HepG2 (cell line): ENCODE data around the gene CLDN7. TPM values are rescaled to one million over a fixed set of nuclear protein-coding genes. Genes with fewer than 3 reads are reported as not detected.

Source experiments
- CEBPG ChIP-seq: IDR thresholded peaks from 2 replicates; pipeline ENCODE4 v1.6.1; 2016
- HOXA9 ChIP-seq: sonication (generic); formaldehyde crosslinking; IDR thresholded peaks from 2 replicates; pipeline ENCODE4 v1.8.1; 2022; ENCODE audit warnings: missing genetic modification reagents, mild to moderate bottlenecking, moderate library complexity, borderline replicate concordance
- NFATC3 ChIP-seq: sonication (generic); formaldehyde crosslinking; IDR thresholded peaks from 2 replicates; pipeline ENCODE4 v1.5.1; 2020; ENCODE audit warnings: mild to moderate bottlenecking, missing genetic modification reagents
- PHF21A ChIP-seq: sonication (generic); formaldehyde crosslinking; IDR thresholded peaks from 2 replicates; pipeline ENCODE4 v1.5.0; 2020; ENCODE audit warnings: mild to moderate bottlenecking, missing genetic modification reagents
- POGZ ChIP-seq: sonication (generic); formaldehyde crosslinking; IDR thresholded peaks from 2 replicates; pipeline ENCODE4 v1.4.0; 2020; ENCODE audit warnings: mild to moderate bottlenecking, missing genetic modification reagents
- RFX1 ChIP-seq: fragments of 450-650 bp; IDR thresholded peaks from 2 replicates; pipeline ENCODE4 v1.6.1; 2017
- SUZ12 ChIP-seq: fragments of 150-350 bp; IDR thresholded peaks from 2 replicates; pipeline ENCODE4 v1.6.1; 2014; ENCODE audit warnings: low read depth, low read length
- ZFP36L2 ChIP-seq: sonication (generic); formaldehyde crosslinking; IDR thresholded peaks from 2 replicates; pipeline ENCODE4 v1.4.0; 2020; ENCODE audit warnings: missing genetic modification reagents
- ZKSCAN5 ChIP-seq: sonication (generic); formaldehyde crosslinking; IDR thresholded peaks from 2 replicates; pipeline ENCODE4 v1.5.1; 2020; ENCODE audit warnings: mild to moderate bottlenecking, missing genetic modification reagents
- ZKSCAN8 ChIP-seq: IDR thresholded peaks from 2 replicates; pipeline ENCODE4 v1.6.1; 2016; ENCODE audit warnings: borderline replicate concordance, missing genetic modification reagents, missing compliant biosample characterization
- ZNF274 ChIP-seq: sonication (generic); formaldehyde crosslinking; IDR thresholded peaks from 2 replicates; pipeline ENCODE4 v1.5.1; 2020; ENCODE audit warnings: mild to moderate bottlenecking, missing genetic modification reagents
- ZNF296 ChIP-seq: sonication (generic); formaldehyde crosslinking; conservative IDR thresholded peaks from 2 replicates; pipeline ENCODE4 v1.5.0; 2020; ENCODE audit warnings: mild to moderate bottlenecking, missing genetic modification reagents
- ZNF605 ChIP-seq: sonication (generic); formaldehyde crosslinking; IDR thresholded peaks from 2 replicates; pipeline ENCODE4 v1.8.0; 2022; ENCODE audit warnings: mild to moderate bottlenecking, missing genetic modification reagents
- ZNF777 ChIP-seq: sonication (generic); formaldehyde crosslinking; IDR thresholded peaks from 2 replicates; pipeline ENCODE4 v1.4.0; 2020; ENCODE audit warnings: missing genetic modification reagents
- polyA plus RNA-seq, 8 experiments: library from polyadenylated mRNA; depleted of rRNA in 3 of 8; stranded (reverse) in 7 of 8; unstranded in 1 of 8; fragments of >200 nt; fragmentation: Illumina TruSeq in 4 of 8; extraction: Trizol in 4 of 8; gene quantifications; 2 replicates each; pipeline versions ENCODE4 v1.2.1 to v1.2.3, GENCODE V29; 2011 to 2016; ENCODE audit warnings: low read depth in 4 of 8, missing spikeins in 1 of 8, mixed read lengths in 1 of 8; ENCODE audit not compliant: insufficient read depth in 1 of 8
- total RNA-seq, 5 experiments: library from RNA; depleted of rRNA; stranded (reverse); fragments of >200 nt; fragmentation: Illumina TruSeq; extraction: Trizol; gene quantifications; 2 replicates each; pipeline ENCODE4 v1.2.3, GENCODE V29; 2016; ENCODE audit warnings: low read depth in 1 of 5
- TF ChIP-seq, protein P1 (sequence below), 2 experiments: sonication (generic) in 1 of 2; formaldehyde crosslinking in 1 of 2; IDR thresholded peaks; 2 replicates each; pipeline versions ENCODE4 v1.4.0 to v1.6.1; 2016 to 2020; ENCODE audit warnings: borderline replicate concordance in 1 of 2, low read depth in 1 of 2, mild to moderate bottlenecking in 1 of 2, missing genetic modification reagents in 1 of 2
- TF ChIP-seq, protein P2 (sequence below): sonication (generic); formaldehyde crosslinking; conservative IDR thresholded peaks from 2 replicates; pipeline ENCODE4 v1.4.0; 2020; ENCODE audit warnings: missing genetic modification reagents
- TF ChIP-seq, protein P3 (sequence below): sonication (generic); formaldehyde crosslinking; IDR thresholded peaks from 2 replicates; pipeline ENCODE4 v1.4.0; 2020; ENCODE audit warnings: missing genetic modification reagents
- TF ChIP-seq, protein P4 (sequence below): sonication (generic); formaldehyde crosslinking; IDR thresholded peaks from 2 replicates; pipeline ENCODE4 v1.8.0; 2022; ENCODE audit warnings: mild to moderate bottlenecking, missing genetic modification reagents, borderline replicate concordance

Gene CLDN7
- total and polyA plus RNA-seq, 2 of the 13 experiments (the other 11 are each of a cell fraction or from before 2014, with no cell fraction given) = not detected

DNA sequence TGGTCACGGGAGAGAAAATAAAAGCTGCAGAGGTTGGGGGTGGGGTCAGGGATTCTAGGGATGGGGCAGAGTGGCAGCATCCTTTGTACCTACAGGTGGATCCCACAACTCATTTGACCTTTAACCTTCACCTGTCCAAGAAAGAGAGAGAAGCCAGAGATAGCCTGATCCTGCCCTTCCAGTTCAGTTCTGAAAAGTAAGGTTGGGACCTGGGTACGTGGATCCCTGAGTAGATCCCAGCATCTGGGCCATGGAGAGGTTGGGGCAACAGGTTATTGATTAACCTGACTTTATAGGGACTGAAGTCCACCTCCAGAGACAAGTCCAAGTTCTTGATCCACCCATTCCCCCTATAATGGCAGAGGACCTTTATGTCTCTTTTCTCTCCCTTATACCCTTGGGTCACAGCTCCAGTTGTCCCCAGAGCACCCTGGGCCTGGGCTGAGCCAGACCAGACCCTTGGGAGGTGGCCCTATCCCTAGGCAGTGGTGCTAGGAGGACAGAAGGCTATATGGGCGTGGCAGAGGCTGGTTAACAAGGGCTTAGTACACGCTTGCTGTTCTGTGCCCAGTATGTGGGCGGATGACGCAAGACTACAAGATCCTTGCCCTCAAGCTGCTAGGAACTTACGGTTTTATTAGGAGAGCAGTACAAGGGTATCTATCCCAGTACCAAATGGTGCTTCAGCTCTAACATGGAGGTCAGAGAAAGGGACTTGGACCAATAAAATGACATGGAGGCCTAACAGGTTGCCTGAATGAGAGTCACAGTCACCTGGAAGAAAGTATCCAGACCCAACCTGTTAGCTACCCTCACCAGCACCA, 3.3 kb downstream of the CLDN7 start (continued):
- TF ChIP-seq, protein P1, sequence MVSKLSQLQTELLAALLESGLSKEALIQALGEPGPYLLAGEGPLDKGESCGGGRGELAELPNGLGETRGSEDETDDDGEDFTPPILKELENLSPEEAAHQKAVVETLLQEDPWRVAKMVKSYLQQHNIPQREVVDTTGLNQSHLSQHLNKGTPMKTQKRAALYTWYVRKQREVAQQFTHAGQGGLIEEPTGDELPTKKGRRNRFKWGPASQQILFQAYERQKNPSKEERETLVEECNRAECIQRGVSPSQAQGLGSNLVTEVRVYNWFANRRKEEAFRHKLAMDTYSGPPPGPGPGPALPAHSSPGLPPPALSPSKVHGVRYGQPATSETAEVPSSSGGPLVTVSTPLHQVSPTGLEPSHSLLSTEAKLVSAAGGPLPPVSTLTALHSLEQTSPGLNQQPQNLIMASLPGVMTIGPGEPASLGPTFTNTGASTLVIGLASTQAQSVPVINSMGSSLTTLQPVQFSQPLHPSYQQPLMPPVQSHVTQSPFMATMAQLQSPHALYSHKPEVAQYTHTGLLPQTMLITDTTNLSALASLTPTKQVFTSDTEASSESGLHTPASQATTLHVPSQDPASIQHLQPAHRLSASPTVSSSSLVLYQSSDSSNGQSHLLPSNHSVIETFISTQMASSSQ (IDR thresholded peaks at IDR 0.05; ENCODE audit: low read depth) = peak; percentile 94
- TF ChIP-seq, protein P1 (CRISPR knock-in tag; IDR thresholded peaks at IDR 0.05; ENCODE audit: borderline replicate concordance) = peak; percentile 91; the same call in 1 of the 2 replicates
- TF ChIP-seq, protein P2, sequence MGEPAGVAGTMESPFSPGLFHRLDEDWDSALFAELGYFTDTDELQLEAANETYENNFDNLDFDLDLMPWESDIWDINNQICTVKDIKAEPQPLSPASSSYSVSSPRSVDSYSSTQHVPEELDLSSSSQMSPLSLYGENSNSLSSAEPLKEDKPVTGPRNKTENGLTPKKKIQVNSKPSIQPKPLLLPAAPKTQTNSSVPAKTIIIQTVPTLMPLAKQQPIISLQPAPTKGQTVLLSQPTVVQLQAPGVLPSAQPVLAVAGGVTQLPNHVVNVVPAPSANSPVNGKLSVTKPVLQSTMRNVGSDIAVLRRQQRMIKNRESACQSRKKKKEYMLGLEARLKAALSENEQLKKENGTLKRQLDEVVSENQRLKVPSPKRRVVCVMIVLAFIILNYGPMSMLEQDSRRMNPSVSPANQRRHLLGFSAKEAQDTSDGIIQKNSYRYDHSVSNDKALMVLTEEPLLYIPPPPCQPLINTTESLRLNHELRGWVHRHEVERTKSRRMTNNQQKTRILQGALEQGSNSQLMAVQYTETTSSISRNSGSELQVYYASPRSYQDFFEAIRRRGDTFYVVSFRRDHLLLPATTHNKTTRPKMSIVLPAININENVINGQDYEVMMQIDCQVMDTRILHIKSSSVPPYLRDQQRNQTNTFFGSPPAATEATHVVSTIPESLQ (CRISPR knock-in tag) = no peak
- no peak for TF ChIP-seq HOXA9 (CRISPR knock-in tag)
- TF ChIP-seq ZFP36L2 = no peak
- no peak for TF ChIP-seq ZKSCAN5
- no peak for TF ChIP-seq NFATC3 (CRISPR knock-in tag)
- TF ChIP-seq SUZ12 = no peak
- TF ChIP-seq, protein P3, sequence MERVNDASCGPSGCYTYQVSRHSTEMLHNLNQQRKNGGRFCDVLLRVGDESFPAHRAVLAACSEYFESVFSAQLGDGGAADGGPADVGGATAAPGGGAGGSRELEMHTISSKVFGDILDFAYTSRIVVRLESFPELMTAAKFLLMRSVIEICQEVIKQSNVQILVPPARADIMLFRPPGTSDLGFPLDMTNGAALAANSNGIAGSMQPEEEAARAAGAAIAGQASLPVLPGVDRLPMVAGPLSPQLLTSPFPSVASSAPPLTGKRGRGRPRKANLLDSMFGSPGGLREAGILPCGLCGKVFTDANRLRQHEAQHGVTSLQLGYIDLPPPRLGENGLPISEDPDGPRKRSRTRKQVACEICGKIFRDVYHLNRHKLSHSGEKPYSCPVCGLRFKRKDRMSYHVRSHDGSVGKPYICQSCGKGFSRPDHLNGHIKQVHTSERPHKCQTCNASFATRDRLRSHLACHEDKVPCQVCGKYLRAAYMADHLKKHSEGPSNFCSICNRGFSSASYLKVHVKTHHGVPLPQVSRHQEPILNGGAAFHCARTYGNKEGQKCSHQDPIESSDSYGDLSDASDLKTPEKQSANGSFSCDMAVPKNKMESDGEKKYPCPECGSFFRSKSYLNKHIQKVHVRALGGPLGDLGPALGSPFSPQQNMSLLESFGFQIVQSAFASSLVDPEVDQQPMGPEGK (CRISPR knock-in tag) = peak; percentile 57; the same call in 1 of the 2 replicates
- TF ChIP-seq ZNF777 (CRISPR knock-in tag) = no peak
- TF ChIP-seq CEBPG (CRISPR knock-in tag) = peak; percentile 98
- TF ChIP-seq PHF21A (CRISPR knock-in tag) = peak; percentile 38; the same call in 1 of the 2 replicates
- TF ChIP-seq ZKSCAN8 (CRISPR knock-in tag) = no peak
- TF ChIP-seq, protein P4, sequence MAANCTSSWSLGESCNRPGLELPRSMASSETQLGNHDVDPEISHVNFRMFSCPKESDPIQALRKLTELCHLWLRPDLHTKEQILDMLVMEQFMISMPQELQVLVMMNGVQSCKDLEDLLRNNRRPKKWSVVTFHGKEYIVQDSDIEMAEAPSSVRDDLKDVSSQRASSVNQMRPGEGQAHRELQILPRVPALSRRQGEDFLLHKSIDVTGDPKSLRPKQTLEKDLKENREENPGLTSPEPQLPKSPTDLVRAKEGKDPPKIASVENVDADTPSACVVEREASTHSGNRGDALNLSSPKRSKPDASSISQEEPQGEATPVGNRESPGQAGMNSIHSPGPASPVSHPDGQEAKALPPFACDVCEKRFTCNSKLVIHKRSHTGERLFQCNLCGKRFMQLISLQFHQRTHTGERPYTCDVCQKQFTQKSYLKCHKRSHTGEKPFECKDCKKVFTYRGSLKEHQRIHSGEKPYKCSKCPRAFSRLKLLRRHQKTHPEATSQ (CRISPR knock-in tag) = no peak
- TF ChIP-seq RFX1 = no peak
- TF ChIP-seq ZNF274 (CRISPR knock-in tag) = peak; percentile 61; the same call in 1 of the 2 replicates
- TF ChIP-seq ZNF605 (CRISPR knock-in tag) = no peak
- no peak for TF ChIP-seq ZNF296 (CRISPR knock-in tag)
- TF ChIP-seq POGZ (CRISPR knock-in tag) = peak; percentile 53; the same call in 1 of the 2 replicates
